Smooth muscle cell (in vitro differentiated cells): ENCODE data around the gene AKAP7. TPM values are rescaled to one million over a fixed set of nuclear protein-coding genes. Genes with fewer than 3 reads are reported as not detected.

ENCODE experiments used
- DNase-seq: peaks from one replicate; lab custom pipeline; 2025; ENCODE audit not compliant: unreplicated experiment; lab: John Stamatoyannopoulos, UW
- H2AFZ ChIP-seq: fragments of 200-600 bp; sonication (generic); 2 replicates; pipeline ENCODE4 v1.6.0; 2016; ENCODE audit warnings: antibody characterized with exemption, low read depth, mild to moderate bottlenecking
- H3F3A ChIP-seq: fragments of 200-600 bp; sonication (generic); 2 replicates; pipeline ENCODE4 v1.6.0; 2017; ENCODE audit warnings: antibody characterized with exemption, low read depth
- H3K27ac ChIP-seq: fragments of 200-600 bp; sonication (generic); 2 replicates; pipeline ENCODE4 v1.5.1; 2016; ENCODE audit warnings: low read depth, mild to moderate bottlenecking
- H3K27me3 ChIP-seq: fragments of 200-600 bp; sonication (generic); 2 replicates; pipeline ENCODE4 v1.6.1; 2016; ENCODE audit warnings: low read depth, mild to moderate bottlenecking
- H3K36me3 ChIP-seq: fragments of 200-600 bp; sonication (generic); 2 replicates; pipeline ENCODE4 v1.5.1; 2016; ENCODE audit warnings: low read depth
- H3K4me1 ChIP-seq: fragments of 200-600 bp; sonication (generic); 2 replicates; pipeline ENCODE4 v1.5.1; 2016; ENCODE audit warnings: low read depth
- H3K4me2 ChIP-seq: fragments of 200-600 bp; sonication (generic); 2 replicates; pipeline ENCODE4 v1.6.0; 2016; ENCODE audit warnings: mild to moderate bottlenecking
- H3K4me3 ChIP-seq: fragments of 200-600 bp; sonication (generic); 2 replicates; pipeline ENCODE4 v1.5.1; 2016; ENCODE audit warnings: mild to moderate bottlenecking
- H3K79me2 ChIP-seq: fragments of 200-600 bp; sonication (generic); 2 replicates; pipeline ENCODE4 v1.6.0; 2016; ENCODE audit warnings: low read depth, mild to moderate bottlenecking
- H3K9ac ChIP-seq: fragments of 200-600 bp; sonication (generic); 2 replicates; pipeline ENCODE4 v1.6.0; 2016; ENCODE audit warnings: low read depth
- H3K9me3 ChIP-seq: fragments of 200-600 bp; sonication (generic); replicated peaks from 2 replicates; pipeline ENCODE4 v1.5.1; 2016; ENCODE audit warnings: low read depth
- H4K20me1 ChIP-seq: fragments of 200-600 bp; sonication (generic); 2 replicates; pipeline ENCODE4 v1.6.0; 2016; ENCODE audit warnings: low read depth
- WGBS: methylation state at CpG from one replicate; pipeline ENCODE4 v1.1.7; 2016; ENCODE audit warnings: low lambda C conversion rate; 5-methylcytosine and 5-hydroxymethylcytosine counted together
- polyA plus RNA-seq: library from polyadenylated mRNA; unstranded; fragments of >200 nt; fragmentation: Nextera tagmentation; extraction: Ambion mirVana; gene quantifications from 2 replicates; pipeline ENCODE4 v1.2.1, GENCODE V29; 2016
- total RNA-seq: library from RNA; depleted of rRNA; stranded (reverse); fragments of >200 nt; gene quantifications from 2 replicates; pipeline ENCODE4 v1.2.3, GENCODE V29; 2014
- TF ChIP-seq, protein P1 (sequence below): fragments of 200-600 bp; sonication (generic); IDR thresholded peaks from 2 replicates; pipeline ENCODE4 v1.5.1; 2017; ENCODE audit warnings: borderline replicate concordance, mild to moderate bottlenecking, antibody characterized with exemption; ENCODE audit not compliant: insufficient read depth, poor library complexity, severe bottlenecking

AKAP7 gene
- total and polyA plus RNA-seq, 2 experiments from 2014 or later = 2.0 to 6.5 TPM

DNA sequence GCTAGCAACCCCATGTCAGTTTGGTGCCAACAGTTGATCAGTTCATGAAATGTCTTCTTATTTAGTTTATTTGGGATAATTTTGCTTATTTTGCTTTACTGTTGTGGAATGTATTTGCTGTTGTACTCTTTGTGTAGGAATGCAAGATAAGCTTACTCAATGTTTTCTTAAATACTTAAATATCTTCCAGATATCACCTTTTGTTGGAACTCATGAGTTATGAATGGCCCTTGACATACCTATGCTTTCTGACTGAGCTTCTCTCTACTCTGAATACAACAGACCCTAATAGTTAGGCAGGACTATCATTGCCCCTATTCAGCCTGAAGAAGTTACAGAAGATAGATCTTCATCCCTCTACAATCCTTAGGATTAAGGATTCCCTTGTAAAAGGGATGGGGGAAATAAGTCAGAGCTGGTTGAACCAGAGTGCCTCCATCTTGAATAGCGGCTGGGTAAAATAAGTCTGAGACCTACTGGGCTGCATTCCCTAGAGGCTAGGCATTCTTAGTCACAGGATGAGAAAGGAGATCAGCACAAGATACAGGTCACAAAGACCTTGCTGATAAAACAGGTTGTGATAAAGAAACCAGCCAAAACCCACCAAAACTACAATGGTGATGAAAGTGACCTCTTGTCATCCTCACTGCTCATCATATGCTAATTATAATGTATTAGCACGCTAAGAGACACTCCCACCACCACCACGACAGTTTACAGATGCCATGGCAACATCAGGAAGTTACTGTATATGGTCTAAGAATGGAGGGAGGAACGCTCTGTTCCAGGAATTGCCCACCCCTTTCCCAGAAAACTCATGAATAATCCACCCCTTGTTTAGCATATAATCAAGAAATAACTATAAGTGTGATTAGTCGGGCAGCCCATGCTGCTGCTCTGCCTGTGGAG is 196.9 kb downstream of the AKAP7 start:
- 91% methylated on average over 5 of the region's 5 CpGs for WGBS
- no peaks in the 10 kb centered on the region for H3K9me3 ChIP-seq
- TF ChIP-seq, protein P1, sequence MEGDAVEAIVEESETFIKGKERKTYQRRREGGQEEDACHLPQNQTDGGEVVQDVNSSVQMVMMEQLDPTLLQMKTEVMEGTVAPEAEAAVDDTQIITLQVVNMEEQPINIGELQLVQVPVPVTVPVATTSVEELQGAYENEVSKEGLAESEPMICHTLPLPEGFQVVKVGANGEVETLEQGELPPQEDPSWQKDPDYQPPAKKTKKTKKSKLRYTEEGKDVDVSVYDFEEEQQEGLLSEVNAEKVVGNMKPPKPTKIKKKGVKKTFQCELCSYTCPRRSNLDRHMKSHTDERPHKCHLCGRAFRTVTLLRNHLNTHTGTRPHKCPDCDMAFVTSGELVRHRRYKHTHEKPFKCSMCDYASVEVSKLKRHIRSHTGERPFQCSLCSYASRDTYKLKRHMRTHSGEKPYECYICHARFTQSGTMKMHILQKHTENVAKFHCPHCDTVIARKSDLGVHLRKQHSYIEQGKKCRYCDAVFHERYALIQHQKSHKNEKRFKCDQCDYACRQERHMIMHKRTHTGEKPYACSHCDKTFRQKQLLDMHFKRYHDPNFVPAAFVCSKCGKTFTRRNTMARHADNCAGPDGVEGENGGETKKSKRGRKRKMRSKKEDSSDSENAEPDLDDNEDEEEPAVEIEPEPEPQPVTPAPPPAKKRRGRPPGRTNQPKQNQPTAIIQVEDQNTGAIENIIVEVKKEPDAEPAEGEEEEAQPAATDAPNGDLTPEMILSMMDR = no peak
- H2AFZ ChIP-seq = no peak overlapping the region
- no peak overlapping the region for H3K4me2 ChIP-seq
- H3K36me3 ChIP-seq = no peaks in the 10 kb centered on the region
- no peak for DNase-seq
- no peaks in the 10 kb centered on the region for H3F3A ChIP-seq
- H3K27me3 ChIP-seq = no peaks in the 10 kb centered on the region
- no peaks in the 10 kb centered on the region for H3K79me2 ChIP-seq
- H3K9ac ChIP-seq = no peak overlapping the region
- H3K27ac ChIP-seq = no peak overlapping the region
- no peaks in the 10 kb centered on the region for H3K4me1 ChIP-seq
- H4K20me1 ChIP-seq = no peaks in the 10 kb centered on the region
- no peak overlapping the region for H3K4me3 ChIP-seq

Other genes starting within 250 kb of the AKAP7 start
- gene EPB41L2, start 72.2 kb upstream of the AKAP7 start, total RNA-seq = 44.6 and 52.9 TPM in 2 replicates
- gene EPB41L2, start 72.2 kb upstream of the AKAP7 start, polyA plus RNA-seq = 40.2 and 44.2 TPM in 2 replicates